ENCODE results near the gene FAM20B.

FAM20B gene

GRCh38 chr1:179089827-179090482 lies 64.3 kb downstream of the FAM20B start:
- no peak for TF ChIP-seq POLR2A (IDR thresholded peaks at IDR 0.05; ENCODE audit: low read depth, low read length)
- no peak for TF ChIP-seq PAX5 (IDR thresholded peaks at IDR 0.05; ENCODE audit: insufficient read depth, low read length, severe bottlenecking)
- TF ChIP-seq TAF1 (IDR thresholded peaks at IDR 0.05; ENCODE audit: low read depth, low read length), result no peak
- TF ChIP-seq SPI1 (IDR thresholded peaks at IDR 0.05; ENCODE audit: low read depth, low read length), result no peak
- TF ChIP-seq POLR2AphosphoS5 (IDR thresholded peaks at IDR 0.05; ENCODE audit: low read depth, low read length), result no peak
- TF ChIP-seq POU2F2 (IDR thresholded peaks at IDR 0.05; ENCODE audit: low read depth, low read length), result no peak
- DNase-seq (ENCODE audit: insufficient read length, low spot score) (no peak), FAIRE-seq (no peak)

GRCh38 chr1:179090522-179090921 lies 64.8 kb downstream of the FAM20B start:
- no peak for DNase-seq (ENCODE audit: insufficient read length, low spot score)
- TF ChIP-seq POU2F2 (IDR thresholded peaks at IDR 0.05; ENCODE audit: low read depth, low read length) (no peak), PAX5 (IDR thresholded peaks at IDR 0.05; ENCODE audit: insufficient read depth, low read length, severe bottlenecking) (no peak), POLR2A (IDR thresholded peaks at IDR 0.05; ENCODE audit: low read depth, low read length) (no peak), TAF1 (IDR thresholded peaks at IDR 0.05; ENCODE audit: low read depth, low read length) (no peak), SPI1 (IDR thresholded peaks at IDR 0.05; ENCODE audit: low read depth, low read length) (no peak), POLR2AphosphoS5 (IDR thresholded peaks at IDR 0.05; ENCODE audit: low read depth, low read length) (no peak)
- FAIRE-seq, result no peak

- FAIRE-seq, result no peak
- no peak for DNase-seq (ENCODE audit: insufficient read length, low spot score)
- TF ChIP-seq PAX5 (IDR thresholded peaks at IDR 0.05; ENCODE audit: insufficient read depth, low read length, severe bottlenecking) (no peak), TAF1 (IDR thresholded peaks at IDR 0.05; ENCODE audit: low read depth, low read length) (no peak), POLR2AphosphoS5 (IDR thresholded peaks at IDR 0.05; ENCODE audit: low read depth, low read length) (no peak)
Observed at GRCh38 chr1:179090923-179091322, 65.2 kb downstream of the FAM20B start.

- no peak for DNase-seq (ENCODE audit: insufficient read length, low spot score)
- no peak for FAIRE-seq
- TF ChIP-seq POU2F2 (IDR thresholded peaks at IDR 0.05; ENCODE audit: low read depth, low read length), result no peak
- no peak for TF ChIP-seq POLR2A (IDR thresholded peaks at IDR 0.05; ENCODE audit: low read depth, low read length)
- TF ChIP-seq TAF1 (IDR thresholded peaks at IDR 0.05; ENCODE audit: low read depth, low read length), result no peak
- no peak for TF ChIP-seq SPI1 (IDR thresholded peaks at IDR 0.05; ENCODE audit: low read depth, low read length)
- TF ChIP-seq PAX5 (IDR thresholded peaks at IDR 0.05; ENCODE audit: insufficient read depth, low read length, severe bottlenecking), result no peak
- TF ChIP-seq POLR2AphosphoS5 (IDR thresholded peaks at IDR 0.05; ENCODE audit: low read depth, low read length), result no peak
Observed at GRCh38 chr1:179091691-179092165, 66.0 kb downstream of the FAM20B start.

GRCh38 chr1:179092896-179093461 lies 67.3 kb downstream of the FAM20B start:
- FAIRE-seq, result no peak
- DNase-seq (ENCODE audit: insufficient read length, low spot score), result no peak
- TF ChIP-seq PAX5 (IDR thresholded peaks at IDR 0.05; ENCODE audit: insufficient read depth, low read length, severe bottlenecking), result no peak
- TF ChIP-seq POLR2AphosphoS5 (IDR thresholded peaks at IDR 0.05; ENCODE audit: low read depth, low read length), result no peak

GRCh38 chr1:179094818-179095217 lies 69.1 kb downstream of the FAM20B start:
- FAIRE-seq (no peak), DNase-seq (ENCODE audit: insufficient read length, low spot score) (no peak)
- TF ChIP-seq POLR2AphosphoS5 (IDR thresholded peaks at IDR 0.05; ENCODE audit: low read depth, low read length) (no peak), PAX5 (IDR thresholded peaks at IDR 0.05; ENCODE audit: insufficient read depth, low read length, severe bottlenecking) (no peak), POLR2A (IDR thresholded peaks at IDR 0.05; ENCODE audit: low read depth, low read length) (no peak), SPI1 (IDR thresholded peaks at IDR 0.05; ENCODE audit: low read depth, low read length) (no peak), TAF1 (IDR thresholded peaks at IDR 0.05; ENCODE audit: low read depth, low read length) (no peak), POU2F2 (IDR thresholded peaks at IDR 0.05; ENCODE audit: low read depth, low read length) (no peak)

- TF ChIP-seq POU2F2 (IDR thresholded peaks at IDR 0.05; ENCODE audit: low read depth, low read length) (no peak), PAX5 (IDR thresholded peaks at IDR 0.05; ENCODE audit: insufficient read depth, low read length, severe bottlenecking) (no peak), TAF1 (IDR thresholded peaks at IDR 0.05; ENCODE audit: low read depth, low read length) (no peak), POLR2AphosphoS5 (IDR thresholded peaks at IDR 0.05; ENCODE audit: low read depth, low read length) (no peak), POLR2A (IDR thresholded peaks at IDR 0.05; ENCODE audit: low read depth, low read length) (no peak), SPI1 (IDR thresholded peaks at IDR 0.05; ENCODE audit: low read depth, low read length) (no peak)
- DNase-seq (ENCODE audit: insufficient read length, low spot score), result no peak
- FAIRE-seq, result no peak
Observed at GRCh38 chr1:179095377-179095776, 69.7 kb downstream of the FAM20B start.

- TF ChIP-seq TAF1 (IDR thresholded peaks at IDR 0.05; ENCODE audit: low read depth, low read length), result no peak
- no peak for TF ChIP-seq POLR2A (IDR thresholded peaks at IDR 0.05; ENCODE audit: low read depth, low read length)
- no peak for TF ChIP-seq POU2F2 (IDR thresholded peaks at IDR 0.05; ENCODE audit: low read depth, low read length)
- TF ChIP-seq PAX5 (IDR thresholded peaks at IDR 0.05; ENCODE audit: insufficient read depth, low read length, severe bottlenecking), result no peak
- TF ChIP-seq SPI1 (IDR thresholded peaks at IDR 0.05; ENCODE audit: low read depth, low read length), result no peak
- TF ChIP-seq POLR2AphosphoS5 (IDR thresholded peaks at IDR 0.05; ENCODE audit: low read depth, low read length), result no peak
- FAIRE-seq (no peak), DNase-seq (ENCODE audit: insufficient read length, low spot score) (no peak)
Observed at GRCh38 chr1:179095924-179096323, 70.2 kb downstream of the FAM20B start.

GRCh38 chr1:179099891-179100290 lies 74.2 kb downstream of the FAM20B start:
- FAIRE-seq (no peak), DNase-seq (ENCODE audit: insufficient read length, low spot score) (no peak)
- TF ChIP-seq POLR2A (IDR thresholded peaks at IDR 0.05; ENCODE audit: low read depth, low read length), result no peak

- no peak for FAIRE-seq
- TF ChIP-seq POU2F2 (IDR thresholded peaks at IDR 0.05; ENCODE audit: low read depth, low read length) (no peak), POLR2A (IDR thresholded peaks at IDR 0.05; ENCODE audit: low read depth, low read length) (no peak), POLR2AphosphoS5 (IDR thresholded peaks at IDR 0.05; ENCODE audit: low read depth, low read length) (no peak), SPI1 (IDR thresholded peaks at IDR 0.05; ENCODE audit: low read depth, low read length) (no peak), PAX5 (IDR thresholded peaks at IDR 0.05; ENCODE audit: insufficient read depth, low read length, severe bottlenecking) (no peak), TAF1 (IDR thresholded peaks at IDR 0.05; ENCODE audit: low read depth, low read length) (no peak)
- DNase-seq (ENCODE audit: insufficient read length, low spot score), result no peak
Observed at GRCh38 chr1:179101566-179101965, 75.9 kb downstream of the FAM20B start.

Data from GM12891 (cell line).